Metanephros (tissue), 2 donors: ENCODE measurements around the gene PPP1R12B. TPM values are rescaled to one million over a fixed set of nuclear protein-coding genes. Genes with fewer than 3 reads are reported as not detected.

Experiments
- small RNA-seq: library from RNA; depleted of rRNA; stranded (forward); fragments of <200 nt; gene quantifications from one replicate; pipeline ENCODE3, GENCODE V24; 2014; ENCODE audit warnings: low replicate concordance
- total RNA-seq: library from RNA; depleted of rRNA; stranded (reverse); fragments of >200 nt; gene quantifications from one replicate; pipeline ENCODE4 v1.2.3, GENCODE V29; 2014

The PPP1R12B gene
- total RNA-seq = 70.3 TPM

GRCh38 chr1:202348509-202349205 lies at the start of gene PPP1R12B:
PPP1R12B (plus strand) TSS chr1:202348699; CDS start chr1:202348852, 153 bp downstream.

Small RNA genes within 50 kb of the gene (small RNA-seq; reads per million reads assigned to genes)
- not detected for gene AC099336.2
- gene RF00156 = not detected
- gene RNU6-89P = not detected

Other genes starting within 250 kb of the PPP1R12B start
- 0.06 TPM for gene GPR37L1, start 225.8 kb upstream of the PPP1R12B start, total RNA-seq
- gene ARL8A, start 204.0 kb upstream of the PPP1R12B start, total RNA-seq = 19.0 TPM
- gene PTPN7, start 188.1 kb upstream of the PPP1R12B start, total RNA-seq = 3.0 TPM
- gene LGR6, start 154.9 kb upstream of the PPP1R12B start, total RNA-seq = 1.6 TPM
- 17.4 TPM for gene UBE2T, start 6.8 kb upstream of the PPP1R12B start, total RNA-seq